Measurements from ENCODE around the gene UBN1. TPM values are rescaled to one million over a fixed set of nuclear protein-coding genes. Genes with fewer than 3 reads are reported as not detected.

Gene UBN1, protein sequence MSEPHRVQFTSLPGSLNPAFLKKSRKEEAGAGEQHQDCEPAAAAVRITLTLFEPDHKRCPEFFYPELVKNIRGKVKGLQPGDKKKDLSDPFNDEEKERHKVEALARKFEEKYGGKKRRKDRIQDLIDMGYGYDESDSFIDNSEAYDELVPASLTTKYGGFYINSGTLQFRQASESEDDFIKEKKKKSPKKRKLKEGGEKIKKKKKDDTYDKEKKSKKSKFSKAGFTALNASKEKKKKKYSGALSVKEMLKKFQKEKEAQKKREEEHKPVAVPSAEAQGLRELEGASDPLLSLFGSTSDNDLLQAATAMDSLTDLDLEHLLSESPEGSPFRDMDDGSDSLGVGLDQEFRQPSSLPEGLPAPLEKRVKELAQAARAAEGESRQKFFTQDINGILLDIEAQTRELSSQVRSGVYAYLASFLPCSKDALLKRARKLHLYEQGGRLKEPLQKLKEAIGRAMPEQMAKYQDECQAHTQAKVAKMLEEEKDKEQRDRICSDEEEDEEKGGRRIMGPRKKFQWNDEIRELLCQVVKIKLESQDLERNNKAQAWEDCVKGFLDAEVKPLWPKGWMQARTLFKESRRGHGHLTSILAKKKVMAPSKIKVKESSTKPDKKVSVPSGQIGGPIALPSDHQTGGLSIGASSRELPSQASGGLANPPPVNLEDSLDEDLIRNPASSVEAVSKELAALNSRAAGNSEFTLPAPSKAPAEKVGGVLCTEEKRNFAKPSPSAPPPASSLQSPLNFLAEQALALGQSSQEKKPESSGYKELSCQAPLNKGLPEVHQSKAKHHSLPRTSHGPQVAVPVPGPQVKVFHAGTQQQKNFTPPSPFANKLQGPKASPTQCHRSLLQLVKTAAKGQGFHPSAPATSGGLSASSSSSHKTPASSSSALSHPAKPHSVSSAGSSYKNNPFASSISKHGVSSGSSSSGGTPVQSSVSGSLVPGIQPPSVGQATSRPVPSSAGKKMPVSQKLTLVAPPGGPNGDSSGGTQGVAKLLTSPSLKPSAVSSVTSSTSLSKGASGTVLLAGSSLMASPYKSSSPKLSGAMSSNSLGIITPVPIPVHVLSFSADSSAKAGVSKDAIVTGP (N-terminal part only)
- total RNA-seq (2014; rRNA removed; shearing (Covaris generic)): 28.4 and 36.2 TPM in 2 replicates
- 29.5 and 36.0 TPM in 2 replicates for polyA plus RNA-seq (2015; cell fraction: cytosol; rRNA removed)
- 71.0 and 78.5 TPM in 2 replicates for polyA plus RNA-seq (2015; cell fraction: nucleus; rRNA removed)

- peak; percentile 97 for DNase-seq (ENCODE audit: low read depth)
Observed at GRCh38 chr16:4846901-4847773, at the start of gene UBN1, which contains the start of gene GLYR1. Gene UBN1 (plus strand): TSS chr16:4847481. CDS start chr16:4852918, 5,437 bp downstream. Gene GLYR1 (minus strand): TSS chr16:4847288. CDS start chr16:4847265, 23 bp downstream.

- no peak for DNase-seq (ENCODE audit: low read depth)
Observed at GRCh38 chr16:4797805-4798252, 49.5 kb upstream of the UBN1 start.

DNA sequence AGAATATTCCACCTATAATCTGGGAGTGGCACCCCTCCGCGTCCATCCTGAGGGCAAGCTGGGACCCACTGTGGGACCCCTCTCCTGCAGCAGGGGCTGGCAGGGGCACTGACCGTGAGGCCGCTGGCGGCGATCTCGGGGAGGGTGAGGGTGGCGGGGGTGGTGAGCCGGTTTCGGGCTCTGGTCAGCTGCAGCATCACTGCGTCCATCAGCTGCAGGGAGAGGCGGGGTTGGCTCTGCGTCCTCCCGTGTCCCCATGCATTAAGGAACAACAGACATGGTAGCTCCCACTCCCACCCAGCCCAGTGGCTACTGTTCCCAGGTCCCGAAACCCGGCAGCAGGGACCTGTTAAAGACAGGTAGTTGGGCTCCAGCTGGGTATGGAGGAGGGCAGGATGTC lies 48.8 kb upstream of the UBN1 start:
- no peak for DNase-seq (ENCODE audit: low read depth)

- no peak for DNase-seq (ENCODE audit: low read depth)
Observed at GRCh38 chr16:4799171-4799855, 48.0 kb upstream of the UBN1 start.

DNA sequence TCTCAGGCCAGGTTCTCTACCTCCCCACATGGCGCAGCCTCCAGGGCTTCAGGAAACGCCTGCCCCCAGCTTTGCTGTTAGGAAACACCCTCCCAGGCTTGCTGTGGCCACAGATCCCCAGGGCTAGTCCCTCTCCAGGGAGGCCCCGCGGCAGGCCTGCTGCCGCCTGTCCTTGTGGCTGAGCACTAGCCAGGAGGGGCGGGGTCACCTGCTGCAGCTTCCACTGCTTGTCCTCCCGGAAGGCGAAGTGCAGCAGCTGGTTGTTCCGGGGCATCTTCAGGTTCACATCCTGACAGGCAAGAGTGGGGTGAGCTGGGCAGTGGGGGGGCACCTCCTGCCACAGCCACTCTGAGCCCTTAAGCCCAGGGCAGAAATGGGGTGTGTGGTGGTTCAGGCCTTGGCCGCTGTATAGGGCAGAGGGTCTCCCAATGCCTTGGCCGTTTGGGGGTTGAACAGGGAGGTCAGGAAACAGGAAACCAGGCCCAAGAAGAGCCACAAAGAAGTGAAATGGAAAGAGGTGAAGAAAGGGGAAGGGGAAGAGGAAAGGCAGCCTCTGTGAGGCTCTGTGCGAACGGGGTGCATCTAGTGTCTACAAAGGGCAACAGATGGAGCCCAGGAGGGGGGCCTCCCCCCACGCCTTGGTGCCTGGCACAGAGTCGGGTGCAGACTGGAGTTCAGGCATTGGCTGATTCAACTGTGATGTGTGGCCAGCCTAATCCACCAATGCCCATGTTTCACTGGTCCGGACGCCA lies 46.8 kb upstream of the UBN1 start:
- DNase-seq (ENCODE audit: low read depth): no peak

GRCh38 chr16:4801051-4801961 lies 46.0 kb upstream of the UBN1 start:
- DNase-seq (ENCODE audit: low read depth): no peak

DNA sequence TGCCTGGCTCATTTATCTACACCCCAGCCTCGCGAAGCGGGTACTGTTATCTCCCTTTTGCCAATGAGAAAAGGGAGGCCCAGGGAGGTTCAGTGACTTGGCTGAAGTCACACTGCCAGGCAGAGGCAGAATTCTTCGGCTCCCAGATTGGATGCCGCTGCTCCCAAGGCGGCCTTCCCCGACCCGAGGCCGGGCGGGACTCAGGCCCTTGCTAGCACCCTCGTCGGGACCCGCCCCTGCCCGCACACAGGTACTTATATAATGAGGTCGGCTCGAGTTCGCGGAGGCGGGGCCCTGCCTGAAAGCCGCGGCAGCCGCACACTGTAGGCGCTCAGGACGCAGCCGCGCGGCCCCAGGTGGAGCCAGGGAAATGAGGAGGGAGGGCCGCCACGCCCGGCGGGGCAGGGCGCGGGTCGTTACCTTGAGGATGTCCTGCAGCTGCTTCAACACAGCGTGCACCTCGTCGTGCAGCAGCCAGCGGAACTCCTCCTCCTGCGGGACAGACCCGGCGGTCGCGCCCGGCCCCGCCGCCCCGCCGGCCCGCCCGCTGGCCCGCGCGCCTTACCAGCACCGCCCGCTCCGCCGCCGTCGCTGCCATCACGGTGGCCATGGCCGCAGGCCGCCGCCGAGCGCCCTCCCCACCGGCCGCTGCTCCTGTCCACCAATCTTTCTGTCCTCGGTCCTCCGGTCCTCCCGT lies 45.2 kb upstream of the UBN1 start, which contains the start of gene ROGDI:
Gene ROGDI (minus strand): TSS at position 672 of the 697 bp plus-strand sequence. CDS start 62 bp downstream, at position 610.
- peak; percentile 55 for DNase-seq (ENCODE audit: low read depth)

- peak; percentile 90 for DNase-seq (ENCODE audit: low read depth)
Observed at GRCh38 chr16:4802659-4803287, 44.5 kb upstream of the UBN1 start.

GRCh38 chr16:4803401-4803844 lies 43.9 kb upstream of the UBN1 start:
- no peak for DNase-seq (ENCODE audit: low read depth)

DNA sequence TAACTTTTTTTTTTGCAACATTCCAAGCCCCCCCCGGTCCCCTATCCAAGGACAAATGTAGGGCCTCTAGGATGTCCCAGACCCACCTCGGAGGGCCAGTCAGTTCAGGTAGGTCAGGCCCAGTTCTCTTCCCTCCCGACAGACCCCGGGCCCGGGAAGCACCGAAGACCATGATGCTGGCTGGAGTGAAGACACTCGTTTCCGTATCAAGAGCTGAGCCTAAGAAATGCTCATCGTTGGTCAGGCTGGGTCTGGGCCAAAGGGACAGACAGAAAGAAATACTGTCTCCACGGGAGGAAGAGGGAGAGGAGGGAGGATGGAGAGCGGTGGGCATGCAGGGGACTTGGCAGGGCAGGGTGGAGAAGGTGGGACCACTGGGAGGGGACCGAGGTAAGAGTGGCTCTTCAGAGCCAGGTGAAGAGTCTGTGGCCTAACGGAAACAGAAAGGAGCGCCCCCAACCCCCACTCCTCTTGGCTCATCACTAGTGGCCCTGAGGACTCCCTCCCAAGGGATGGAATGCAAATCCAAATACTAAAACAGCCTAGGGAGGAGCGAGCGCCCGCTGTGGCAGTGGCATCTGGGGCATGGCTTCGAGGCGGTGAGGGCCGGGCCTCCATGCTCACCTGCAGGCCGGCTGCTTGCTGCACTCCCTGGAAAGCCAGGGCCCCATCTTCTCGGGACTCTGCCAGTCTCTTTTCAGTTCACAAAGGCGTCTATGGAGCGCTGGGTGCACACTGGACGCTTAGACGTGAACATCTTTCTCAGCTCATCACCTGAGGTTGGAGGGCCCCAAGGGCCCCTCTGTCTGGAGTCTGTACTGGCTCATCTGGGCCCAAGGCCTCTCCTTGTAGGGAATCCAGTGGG lies 43.2 kb upstream of the UBN1 start:
- no peak for DNase-seq (ENCODE audit: low read depth)

DNA sequence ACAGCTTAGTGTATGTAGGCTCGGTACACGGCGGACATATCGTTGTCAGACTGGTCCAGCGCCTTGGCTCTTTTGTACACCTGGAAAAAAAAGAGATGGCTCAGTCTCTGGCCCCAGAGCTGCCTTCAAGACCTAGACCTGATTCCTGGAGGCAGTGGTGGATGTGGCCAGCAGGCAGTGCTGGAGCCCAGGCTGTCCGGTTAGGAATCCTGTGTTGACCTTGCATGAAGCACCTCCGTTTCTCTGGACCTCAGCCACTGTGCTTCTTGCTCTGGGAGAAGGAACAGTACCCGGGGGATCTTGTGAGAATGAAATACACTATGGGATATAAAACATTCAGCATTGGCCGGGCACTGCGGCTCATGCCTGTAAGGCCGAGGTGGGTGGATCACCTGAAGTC lies 42.0 kb upstream of the UBN1 start:
- no peak for DNase-seq (ENCODE audit: low read depth)

GRCh38 chr16:4806280-4806679 lies 41.0 kb upstream of the UBN1 start:
- no peak for DNase-seq (ENCODE audit: low read depth)

GRCh38 chr16:4811242-4811641 lies 36.0 kb upstream of the UBN1 start:
- DNase-seq (ENCODE audit: low read depth): no peak

DNA sequence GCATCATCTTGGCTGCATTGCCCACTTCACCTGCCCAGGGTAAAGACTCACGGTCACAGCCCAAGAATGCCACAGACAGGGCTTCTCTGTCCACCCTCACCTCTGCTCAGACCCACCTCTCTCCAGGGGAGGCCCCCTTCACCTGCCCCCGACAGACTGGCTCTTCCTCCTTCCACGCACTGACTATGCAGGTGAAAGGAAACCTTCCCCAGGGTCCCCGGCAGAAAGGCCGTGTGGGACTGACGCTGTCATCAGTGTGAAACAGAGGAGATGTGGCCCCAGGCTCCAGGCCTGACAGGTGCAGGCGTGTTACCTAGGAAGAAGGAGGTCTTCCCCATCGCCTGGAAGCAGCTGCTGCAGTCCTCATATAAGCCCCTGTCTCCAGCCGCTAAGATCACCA lies 35.5 kb upstream of the UBN1 start:
- no peak for DNase-seq (ENCODE audit: low read depth)

DNA sequence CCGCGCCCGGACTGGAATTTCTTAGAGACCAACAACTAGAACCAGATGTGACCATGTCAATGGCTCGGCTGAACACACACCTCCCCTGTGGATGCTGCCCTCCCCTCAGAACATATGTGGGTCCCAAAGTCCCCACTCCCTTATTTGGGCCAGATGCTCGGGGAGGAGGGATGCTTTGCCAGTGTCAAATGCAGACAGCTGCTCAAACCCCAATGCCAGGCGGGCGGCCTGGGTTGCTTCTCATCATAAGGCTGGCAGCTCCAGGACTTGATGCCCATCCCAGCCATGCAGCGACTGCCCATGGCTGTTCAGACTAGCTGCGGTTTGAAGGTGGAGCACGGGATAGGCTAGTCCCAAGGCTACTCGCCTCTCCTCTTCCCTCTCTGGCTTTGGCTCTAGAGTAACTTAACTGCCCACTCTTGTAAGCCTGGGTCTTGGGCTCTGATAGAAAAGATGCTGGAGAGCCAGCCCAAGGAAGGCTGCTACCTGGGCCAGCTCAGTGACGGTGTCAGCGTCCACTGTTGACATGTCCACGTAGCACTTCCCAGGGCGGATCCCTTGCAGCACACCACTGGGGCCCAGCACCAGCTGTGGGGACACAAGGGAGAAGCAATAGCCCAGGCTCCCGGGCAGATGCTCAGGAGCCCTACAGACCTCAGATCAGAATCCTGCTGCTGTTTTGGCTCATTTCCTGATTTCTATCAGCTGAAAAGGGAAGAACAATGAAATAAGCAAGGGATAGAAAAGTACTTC lies 33.9 kb upstream of the UBN1 start:
- DNase-seq (ENCODE audit: low read depth): no peak

Data from HT1080 (cell line).